HG03060 (cell line): ENCODE measurements around the gene HGS.

Experiments used
- ATAC-seq: cut with Tn5 transposase; IDR thresholded peaks from one replicate; pipeline ENCODE4 v1.9.1; 2021; ENCODE audit warnings: low read depth, moderate number of reproducible peaks; ENCODE audit not compliant: unreplicated experiment

Gene HGS

GRCh38 chr17:81683584-81684441 lies at the start of gene HGS, which contains the start of gene ARL16:
Gene HGS, plus strand, starts transcription at chr17:81684011. Its CDS starts 56 bp downstream, at chr17:81684067.
Gene ARL16, minus strand, starts transcription at chr17:81683797. Its CDS starts 44 bp downstream, at chr17:81683753.
- ATAC-seq, result peak; percentile 96

- ATAC-seq, result no peak
These were observed 48.4 kb upstream of the HGS start for GRCh38 chr17:81635431-81635830.

GRCh38 chr17:81635973-81636504 lies 47.8 kb upstream of the HGS start:
- no peak for ATAC-seq

- peak; percentile 66 for ATAC-seq
These were observed 47.1 kb upstream of the HGS start, which contains the start of the genes NPLOC4 and TSPAN10 for GRCh38 chr17:81636505-81637288. Gene NPLOC4, minus strand, starts transcription at chr17:81637112. Its CDS starts 182 bp downstream, at chr17:81636930. Gene TSPAN10, plus strand, starts transcription at chr17:81637196. Its CDS starts 5,217 bp downstream, at chr17:81642413.

- ATAC-seq, result no peak
These were observed 45.1 kb upstream of the HGS start for GRCh38 chr17:81638683-81639082.

- ATAC-seq, result no peak
These were observed 43.8 kb upstream of the HGS start for GRCh38 chr17:81640011-81640410.

GRCh38 chr17:81641825-81642489 lies 41.9 kb upstream of the HGS start:
- ATAC-seq, result no peak

- no peak for ATAC-seq
These were observed 39.3 kb upstream of the HGS start for GRCh38 chr17:81644496-81644895.

GRCh38 chr17:81644976-81645952 lies 38.5 kb upstream of the HGS start:
- no peak for ATAC-seq

- no peak for ATAC-seq
These were observed 36.8 kb upstream of the HGS start for GRCh38 chr17:81646869-81647600.

GRCh38 chr17:81647640-81648012 lies 36.2 kb upstream of the HGS start:
- no peak for ATAC-seq

GRCh38 chr17:81648013-81648706 lies 35.7 kb upstream of the HGS start:
- ATAC-seq, result no peak

- ATAC-seq, result no peak
These were observed 35.1 kb upstream of the HGS start for GRCh38 chr17:81648707-81649085.

GRCh38 chr17:81650951-81651350 lies 32.9 kb upstream of the HGS start:
- no peak for ATAC-seq

- ATAC-seq, result no peak
These were observed 32.1 kb upstream of the HGS start for GRCh38 chr17:81651692-81652091.

GRCh38 chr17:81652906-81653771 lies 30.7 kb upstream of the HGS start:
- ATAC-seq, result no peak
